ENCODE measurements around the gene PLAC8L1.

The PLAC8L1 gene

DNA sequence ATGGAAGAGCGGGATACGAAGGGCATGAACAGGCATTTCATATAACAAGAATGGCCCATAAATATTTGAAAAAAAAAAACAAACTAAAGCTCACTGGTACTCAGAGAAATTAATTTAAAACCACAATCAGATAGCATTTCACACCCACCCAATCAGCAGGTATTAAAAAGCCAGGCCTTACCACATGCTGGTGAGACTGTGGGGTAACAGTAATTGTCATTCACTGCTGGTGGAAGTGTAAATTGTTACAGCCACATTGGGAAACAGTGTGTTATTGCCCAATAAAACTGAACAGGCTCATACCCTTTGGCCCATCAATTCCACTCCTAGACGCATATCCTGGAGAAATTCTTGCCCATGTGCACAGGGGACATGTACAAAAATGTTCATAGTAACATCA lies 66.0 kb downstream of the PLAC8L1 start:
- TF ChIP-seq, protein P1, sequence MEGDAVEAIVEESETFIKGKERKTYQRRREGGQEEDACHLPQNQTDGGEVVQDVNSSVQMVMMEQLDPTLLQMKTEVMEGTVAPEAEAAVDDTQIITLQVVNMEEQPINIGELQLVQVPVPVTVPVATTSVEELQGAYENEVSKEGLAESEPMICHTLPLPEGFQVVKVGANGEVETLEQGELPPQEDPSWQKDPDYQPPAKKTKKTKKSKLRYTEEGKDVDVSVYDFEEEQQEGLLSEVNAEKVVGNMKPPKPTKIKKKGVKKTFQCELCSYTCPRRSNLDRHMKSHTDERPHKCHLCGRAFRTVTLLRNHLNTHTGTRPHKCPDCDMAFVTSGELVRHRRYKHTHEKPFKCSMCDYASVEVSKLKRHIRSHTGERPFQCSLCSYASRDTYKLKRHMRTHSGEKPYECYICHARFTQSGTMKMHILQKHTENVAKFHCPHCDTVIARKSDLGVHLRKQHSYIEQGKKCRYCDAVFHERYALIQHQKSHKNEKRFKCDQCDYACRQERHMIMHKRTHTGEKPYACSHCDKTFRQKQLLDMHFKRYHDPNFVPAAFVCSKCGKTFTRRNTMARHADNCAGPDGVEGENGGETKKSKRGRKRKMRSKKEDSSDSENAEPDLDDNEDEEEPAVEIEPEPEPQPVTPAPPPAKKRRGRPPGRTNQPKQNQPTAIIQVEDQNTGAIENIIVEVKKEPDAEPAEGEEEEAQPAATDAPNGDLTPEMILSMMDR (IDR thresholded peaks at IDR 0.05; ENCODE audit: borderline replicate concordance, insufficient read depth, low read depth, low read length), result no peak
- H3K4me3 ChIP-seq (ENCODE audit: low read depth, low read length), result no peak overlapping the region

DNA sequence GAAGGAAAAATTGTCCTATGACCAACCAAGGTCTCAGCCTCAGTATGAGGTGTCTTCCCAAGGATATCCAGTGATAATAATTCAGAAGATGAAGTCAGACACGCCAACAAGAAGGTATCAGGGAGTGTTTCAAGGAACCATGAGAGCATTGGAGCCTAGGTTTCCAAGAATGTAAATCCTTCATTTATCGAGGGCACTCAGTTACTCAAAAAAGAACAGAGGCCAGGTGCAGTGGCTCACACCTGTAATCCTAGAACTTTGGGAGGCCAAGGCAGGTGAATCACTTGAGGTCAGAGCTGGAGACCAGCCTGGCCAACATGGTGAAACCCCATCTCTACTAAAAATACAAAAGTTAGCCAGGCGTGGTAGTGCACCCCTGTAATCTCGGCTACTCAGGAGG lies 70.8 kb downstream of the PLAC8L1 start:
- TF ChIP-seq, protein P1 (IDR thresholded peaks at IDR 0.05; ENCODE audit: borderline replicate concordance, insufficient read depth, low read depth, low read length), result no peak
- H3K4me3 ChIP-seq (ENCODE audit: low read depth, low read length), result no peak overlapping the region

Measured in GM12875 (cell line).